ENCODE measurements around the gene LARGE1. TPM values are rescaled to one million over a fixed set of nuclear protein-coding genes. Genes with fewer than 3 reads are reported as not detected.

Gene LARGE1
- total and polyA plus RNA-seq, 9 of the 15 experiments (the other 6 are each of a cell fraction or from before 2014, with no cell fraction given) = 0.01 to 0.66 (median 0.14) TPM; not detected in 2

GRCh38 chr22:33270596-33270995 lies 649.7 kb downstream of the LARGE1 start:
- no peak overlapping the region for H2AFZ ChIP-seq (ENCODE audit: low read depth, low read length)
- no peaks in the 10 kb centered on the region for H3K27me3 ChIP-seq (ENCODE audit: control insufficient read depth in 2 of 2, insufficient read depth in 2 of 2, low read length in 2 of 2)
- FAIRE-seq (no peak), ATAC-seq (no peak), DNase-seq (ENCODE audit: extremely low read depth in 1 of 4, low spot score in 3 of 4) (no peak)
- no peaks in the 10 kb centered on the region for H3K9me1 ChIP-seq (ENCODE audit: control insufficient read depth, insufficient read depth, low read length)
- H3K4me2 ChIP-seq (ENCODE audit: insufficient read depth, low read length) = no peak overlapping the region
- CTCF ChIA-PET (ENCODE audit: low intra/inter-chr PET ratio) = no interaction called here
- H3K27ac ChIP-seq (ENCODE audit: extremely low read depth, low read depth, low read length) = no peak overlapping the region
- in situ Hi-C loops (cut with MboI) = no loop called here
- intact Hi-C loops (cut with micrococcal nuclease) = no loop called here
- H3K4me3 ChIP-seq = no peak overlapping the region
- H4K20me1 ChIP-seq (replicated peaks; ENCODE audit: control insufficient read depth, insufficient read depth, low read length) = no peaks in the 10 kb centered on the region
- H3K36me3 ChIP-seq (ENCODE audit: control insufficient read depth, insufficient read depth, low read length) = no peaks in the 10 kb centered on the region
- H3K79me2 ChIP-seq (ENCODE audit: control insufficient read depth, insufficient read depth, low read length) = no peaks in the 10 kb centered on the region
- peak; percentile 9; the same call in 1 of the 2 replicates for TF ChIP-seq ZNF316 (IDR thresholded peaks at IDR 0.05)
- TF ChIP-seq ZNF830 (CRISPR knock-in tag; IDR thresholded peaks at IDR 0.05) = no peak
- BruUV-seq (replicated peaks) = no TSS peak
- no peaks in the 10 kb centered on the region for H3K4me1 ChIP-seq (replicated peaks in 1 of 2; ENCODE audit: control insufficient read depth in 2 of 2, insufficient read depth in 2 of 2, low read length in 2 of 2)
- POLR2A ChIA-PET = no interaction called here
- no peak overlapping the region for H3K9ac ChIP-seq (ENCODE audit: insufficient read depth in 1 of 2, low read depth in 2 of 2, low read length in 2 of 2)
- H3K9me3 ChIP-seq (replicated peaks; ENCODE audit: control insufficient read depth, insufficient read depth, low read depth, low read length) = no peaks in the 10 kb centered on the region

- H3K9ac ChIP-seq (ENCODE audit: insufficient read depth in 1 of 2, low read depth in 2 of 2, low read length in 2 of 2) = no peak overlapping the region
- no peaks in the 10 kb centered on the region for H4K20me1 ChIP-seq (replicated peaks; ENCODE audit: control insufficient read depth, insufficient read depth, low read length)
- H3K4me3 ChIP-seq = no peak overlapping the region
- H3K4me2 ChIP-seq (ENCODE audit: insufficient read depth, low read length) = no peak overlapping the region
- no peaks in the 10 kb centered on the region for H3K27me3 ChIP-seq (ENCODE audit: control insufficient read depth in 2 of 2, insufficient read depth in 2 of 2, low read length in 2 of 2)
- no peaks in the 10 kb centered on the region for H3K36me3 ChIP-seq (ENCODE audit: control insufficient read depth, insufficient read depth, low read length)
- WGBS (ENCODE audit: insufficient coverage, low coverage, missing lambda C conversion rate) = 0% methylated on average over 4 of the region's 4 CpGs
- ChIA-PET POLR2A (interaction anchor here (0.7 kb wide), 1 partner anchor 401 kb away, joined by 3 read pairs; no protein-coding TSS in a partner anchor), CTCF (ENCODE audit: low intra/inter-chr PET ratio) (no interaction called here)
- H3K79me2 ChIP-seq (ENCODE audit: control insufficient read depth, insufficient read depth, low read length) = no peaks in the 10 kb centered on the region
- H3K9me3 ChIP-seq (replicated peaks; ENCODE audit: control insufficient read depth, insufficient read depth, low read depth, low read length) = no peaks in the 10 kb centered on the region
- BruUV-seq (replicated peaks) = no TSS peak
- ATAC-seq (no peak), DNase-seq (ENCODE audit: extremely low read depth in 1 of 4, low spot score in 3 of 4) (no peak), FAIRE-seq (no peak)
- H3K27ac ChIP-seq (ENCODE audit: extremely low read depth, low read depth, low read length) = no peak overlapping the region
- intact Hi-C loops (cut with micrococcal nuclease) = no loop called here
- H3K9me1 ChIP-seq (ENCODE audit: control insufficient read depth, insufficient read depth, low read length) = no peaks in the 10 kb centered on the region
- no peak for TF ChIP-seq SNAPC5 (CRISPR knock-in tag; IDR thresholded peaks at IDR 0.05)
- no peak for TF ChIP-seq NKRF (IDR thresholded peaks at IDR 0.05; ENCODE audit: borderline replicate concordance)
- TF ChIP-seq TAF15 (IDR thresholded peaks at IDR 0.05; ENCODE audit: low read depth, low read length) = no peak
- TF ChIP-seq SMAD4 (CRISPR knock-in tag; conservative IDR thresholded peaks at IDR 0.05) = no peak
- no peak for TF ChIP-seq CBX3 (IDR thresholded peaks at IDR 0.05; ENCODE audit: borderline replicate concordance in 1 of 2, low read length in 2 of 2)
- TF ChIP-seq ETS1 (conservative IDR thresholded peaks at IDR 0.05; ENCODE audit: control insufficient read depth, low read depth, low read length) = no peak
- in situ Hi-C loops (cut with MboI) = no loop called here
- no peaks in the 10 kb centered on the region for H3K4me1 ChIP-seq (replicated peaks in 1 of 2; ENCODE audit: control insufficient read depth in 2 of 2, insufficient read depth in 2 of 2, low read length in 2 of 2)
- H2AFZ ChIP-seq (ENCODE audit: low read depth, low read length) = no peak overlapping the region
Observed at GRCh38 chr22:33261699-33262098, 658.6 kb downstream of the LARGE1 start.

Data from K562 (cell line).